Globus pallidus (tissue), 1 donor: ENCODE data around the gene ASCL5.

ENCODE experiments used
- DNase-seq: peaks from one replicate; pipeline ENCODE4 v3.0.0-alpha.2; 2015; ENCODE audit warnings: low spot score

ASCL5 gene

DNA sequence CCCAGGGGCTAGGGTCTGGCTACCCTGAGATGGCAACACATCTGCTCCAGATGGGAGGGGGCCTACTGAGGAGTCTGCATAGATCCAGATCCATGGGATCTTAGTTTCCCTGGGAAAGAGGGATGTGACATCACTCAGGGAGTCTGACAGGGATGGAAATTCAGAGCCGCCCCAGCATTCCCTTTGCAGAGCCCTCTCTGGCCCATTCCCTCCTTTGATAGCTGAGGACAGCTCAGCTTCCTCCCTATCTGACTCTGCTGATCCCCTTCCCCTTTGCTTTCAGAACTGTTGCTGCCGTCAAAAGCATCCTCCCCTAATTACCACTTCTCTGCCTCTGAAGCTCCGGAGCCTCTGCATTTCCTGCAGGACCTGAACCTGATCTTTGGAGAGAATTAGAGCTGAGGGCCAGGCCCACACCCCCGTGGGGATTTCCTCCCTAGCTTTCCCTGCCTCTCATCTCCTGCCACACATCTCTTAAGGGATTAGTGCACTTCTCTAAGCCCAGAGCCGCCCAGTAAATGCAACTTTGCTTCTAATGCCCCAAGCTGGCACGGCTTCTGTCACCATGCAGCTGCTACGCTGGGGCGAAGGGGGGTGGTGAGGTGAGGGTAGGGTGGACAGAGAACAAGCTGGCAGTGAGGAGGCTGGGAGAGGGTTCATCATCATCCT is 9.5 kb upstream of the ASCL5 start:
- DNase-seq: no peak

DNA sequence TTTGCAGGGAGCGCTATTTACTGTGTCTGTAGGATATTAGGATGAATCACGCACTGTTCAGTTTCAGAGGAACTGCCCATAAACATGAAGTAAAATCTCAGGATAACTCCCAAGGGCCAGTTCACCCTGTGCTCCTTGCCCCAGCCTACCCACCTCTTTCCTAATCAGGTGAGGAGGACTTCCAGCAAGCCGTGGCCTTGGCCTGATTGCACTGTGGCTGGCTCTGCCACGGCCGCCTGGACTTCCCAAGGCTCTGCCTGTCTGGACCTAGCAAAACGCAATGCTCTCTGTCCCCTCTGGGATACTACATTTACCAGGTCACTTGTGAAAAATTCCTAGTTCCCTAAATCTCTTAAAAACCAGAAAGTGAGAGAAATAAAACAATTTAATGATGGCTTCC is 7.4 kb upstream of the ASCL5 start:
- DNase-seq: no peak

DNA sequence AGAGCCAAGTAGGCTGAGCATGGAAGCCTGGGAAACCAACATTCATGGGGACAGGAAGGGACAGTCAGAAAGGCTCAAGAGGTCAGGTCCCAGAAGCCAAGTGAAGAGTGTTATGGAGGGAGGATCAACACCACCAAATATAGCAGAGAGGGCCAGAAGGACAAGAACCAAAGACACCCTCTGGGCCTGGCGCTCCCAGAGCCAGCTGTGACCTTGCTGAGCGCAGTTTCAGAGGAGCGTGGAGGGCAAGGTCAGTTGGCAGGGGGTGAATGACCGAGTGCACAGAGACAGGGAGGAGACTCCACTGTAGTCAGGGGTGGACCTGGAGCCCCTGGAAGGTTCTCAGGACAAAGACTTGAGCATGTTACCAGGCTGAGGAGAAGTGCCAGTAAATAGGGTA is 4.4 kb upstream of the ASCL5 start:
- DNase-seq: no peak

DNA sequence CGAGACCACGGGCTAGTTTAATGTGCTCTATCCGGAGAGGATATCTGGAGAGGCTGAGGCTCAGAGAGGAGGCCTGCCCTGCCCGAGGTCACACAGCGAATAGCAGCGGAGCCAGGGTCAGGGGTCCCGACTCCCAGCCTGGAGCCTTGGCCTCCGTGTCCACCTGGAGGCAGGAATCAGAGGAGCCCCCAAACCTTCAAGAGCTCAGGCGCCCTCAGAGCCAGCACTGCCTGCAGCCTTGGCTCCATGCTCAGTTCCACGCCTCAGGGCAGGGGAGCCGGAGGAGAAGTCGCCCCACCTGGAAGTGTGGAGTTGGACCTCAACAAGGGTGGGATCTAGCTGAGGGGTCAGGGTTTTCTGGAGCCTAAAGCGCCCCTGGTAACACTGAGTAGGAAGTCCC is 2.0 kb upstream of the ASCL5 start:
- DNase-seq: no peak

DNA sequence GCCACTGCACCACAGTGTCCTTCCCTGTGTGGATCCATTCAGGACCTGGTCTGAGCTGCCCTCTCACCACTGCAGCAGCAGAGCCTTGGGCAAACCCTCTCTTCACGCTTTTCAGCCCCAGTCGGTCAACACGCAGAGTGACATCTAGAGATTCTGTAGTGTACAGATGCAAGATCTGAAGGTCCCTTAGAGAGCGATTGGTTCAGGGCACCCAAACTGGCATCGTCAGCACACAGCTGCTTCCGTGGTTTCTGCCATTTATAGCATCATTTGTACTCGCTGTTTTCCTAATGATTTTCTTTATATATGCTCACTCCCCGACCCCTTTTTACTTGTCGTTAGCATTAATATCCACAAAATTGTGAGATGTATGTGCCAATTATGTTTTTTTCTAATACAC is 1.5 kb upstream of the ASCL5 start:
- DNase-seq: no peak

DNA sequence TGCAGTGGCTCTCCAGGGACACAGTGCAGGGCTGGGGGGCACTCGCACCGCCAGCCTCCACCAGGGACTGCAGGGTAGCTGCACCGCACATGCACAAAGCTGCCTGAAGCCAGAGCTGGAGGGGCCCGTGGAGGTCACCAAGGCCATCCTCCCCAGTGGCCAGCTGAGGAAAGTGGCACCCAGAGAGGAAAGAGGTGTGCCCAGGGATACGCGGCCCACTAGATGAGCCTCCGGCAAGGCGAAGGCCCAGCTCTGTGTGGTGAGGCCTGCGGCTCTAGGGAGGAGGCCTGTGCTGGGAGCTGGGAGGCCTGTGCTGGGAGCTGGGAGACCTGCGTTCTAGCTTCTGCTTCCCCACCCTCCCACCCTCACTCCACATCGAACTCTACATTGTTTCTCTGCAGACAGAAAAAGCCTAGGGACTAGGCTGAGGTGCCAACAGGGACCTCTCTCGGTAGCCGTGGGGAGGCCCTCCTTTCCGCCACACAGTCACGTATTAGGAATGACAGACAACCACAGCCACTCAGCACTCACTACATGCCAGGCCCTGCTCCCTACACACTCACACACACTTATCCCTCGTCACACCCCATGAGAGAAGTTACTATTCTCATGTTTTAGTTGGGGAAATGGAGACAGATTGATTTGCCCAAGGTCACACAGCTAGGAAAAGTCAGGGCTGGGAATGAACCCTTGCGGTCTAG is 921 bp upstream of the ASCL5 start:
- DNase-seq: no peak

DNA sequence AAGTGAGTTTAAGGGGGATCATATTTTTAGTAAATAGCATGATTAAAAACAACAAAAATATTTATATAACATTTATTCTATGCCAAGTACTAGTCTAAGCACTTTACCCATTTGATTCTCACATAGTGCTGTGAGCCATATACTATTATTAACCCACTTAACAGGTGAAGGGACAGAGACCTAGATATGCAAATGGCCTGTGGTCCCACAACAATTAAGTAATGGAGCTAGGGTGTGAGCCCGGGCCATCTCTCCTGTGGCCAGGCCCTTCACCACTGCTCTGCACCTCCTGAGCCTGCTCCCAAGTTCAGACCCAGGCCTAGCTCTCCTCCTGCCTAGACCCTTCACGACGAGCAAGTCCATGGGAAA is 537 bp downstream of the ASCL5 start:
- DNase-seq: no peak

DNA sequence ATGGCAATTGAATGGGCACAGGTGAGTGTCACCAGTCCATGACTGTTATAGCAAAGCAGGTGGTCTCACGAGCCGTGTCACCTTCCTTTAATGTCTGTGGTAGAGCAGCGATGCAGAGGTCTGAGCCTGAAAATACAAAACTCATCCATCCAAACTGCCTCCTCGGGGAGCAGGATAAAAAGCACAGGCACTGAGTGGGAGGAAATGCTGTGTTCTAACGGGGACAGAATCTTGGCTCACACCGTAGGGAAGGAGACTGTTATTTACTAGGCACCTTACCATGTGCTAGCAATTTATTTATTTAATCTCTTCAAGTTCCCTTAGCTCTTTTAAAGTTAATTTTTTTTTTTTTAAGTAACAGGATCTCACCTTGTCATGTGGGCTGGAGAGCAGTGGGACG is 1.2 kb downstream of the ASCL5 start:
- DNase-seq: no peak

DNA sequence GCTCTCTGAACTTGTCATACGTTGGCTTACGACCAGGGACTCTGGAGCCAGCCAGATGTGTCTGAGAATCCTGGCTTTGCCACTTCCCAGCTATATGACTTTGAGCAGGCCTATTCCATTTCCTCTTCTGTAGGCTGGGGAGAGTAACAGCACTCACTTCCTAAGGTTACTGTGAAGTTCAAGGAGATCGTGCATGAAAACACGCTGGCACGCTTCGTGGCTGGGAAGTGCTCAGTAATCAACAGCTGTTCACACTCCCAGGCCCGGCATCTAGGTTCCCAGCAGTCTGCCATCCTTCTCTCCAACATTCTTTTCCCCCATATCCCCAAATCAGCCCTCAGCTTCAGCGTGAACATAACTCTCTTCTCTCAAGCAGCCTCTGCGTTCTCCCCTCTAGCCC is 2.0 kb downstream of the ASCL5 start:
- no peak for DNase-seq

DNA sequence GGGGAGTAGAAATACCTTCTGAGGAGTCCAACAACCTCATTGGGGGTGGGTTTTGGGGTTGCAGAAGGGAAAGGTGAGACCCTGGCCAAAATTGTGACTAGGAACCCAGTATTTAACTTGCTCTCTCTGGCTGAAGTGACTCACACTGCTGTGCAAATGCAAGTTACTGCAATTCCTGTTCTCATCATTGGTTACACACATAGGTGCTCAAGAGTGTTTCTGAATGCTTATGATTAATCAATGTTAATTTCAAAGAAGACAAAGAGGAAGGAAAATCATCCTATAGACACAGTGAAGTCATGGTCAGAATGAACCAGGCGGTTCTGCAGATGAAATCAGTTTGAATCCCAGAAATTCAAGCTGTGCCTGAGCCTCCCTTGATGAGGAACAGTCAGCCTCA is 3.1 kb downstream of the ASCL5 start:
- DNase-seq: no peak

DNA sequence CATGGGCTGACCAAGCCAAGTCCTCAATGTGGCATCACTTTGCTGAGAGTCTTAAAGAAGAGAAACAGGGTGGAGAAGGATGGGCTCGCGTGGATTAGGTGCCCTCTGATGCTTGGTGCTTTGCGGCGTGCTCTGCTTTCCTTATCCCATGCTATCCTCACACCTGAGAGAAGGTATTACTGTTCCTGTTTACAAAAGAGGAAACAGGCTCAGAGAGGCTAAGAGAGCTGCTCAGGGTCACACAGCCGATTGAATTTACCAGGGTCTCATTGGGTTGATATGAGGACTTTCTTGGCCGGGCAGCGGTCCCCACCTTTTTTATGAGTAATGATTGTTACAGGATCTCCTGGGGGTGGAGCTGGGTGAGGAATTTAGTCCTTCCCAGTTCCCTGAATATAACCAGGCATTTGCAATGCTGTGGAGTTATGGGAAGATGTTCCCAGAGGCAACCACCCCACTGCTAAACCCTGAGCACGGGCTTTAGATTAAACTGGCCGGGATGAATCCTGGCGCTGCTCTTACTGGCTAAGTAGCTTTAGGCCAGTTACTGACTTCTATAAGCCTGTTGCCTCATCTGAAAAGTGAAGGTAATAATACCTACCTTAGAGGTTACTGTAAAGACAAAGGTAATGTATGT is 4.5 kb downstream of the ASCL5 start:
- DNase-seq: no peak

DNA sequence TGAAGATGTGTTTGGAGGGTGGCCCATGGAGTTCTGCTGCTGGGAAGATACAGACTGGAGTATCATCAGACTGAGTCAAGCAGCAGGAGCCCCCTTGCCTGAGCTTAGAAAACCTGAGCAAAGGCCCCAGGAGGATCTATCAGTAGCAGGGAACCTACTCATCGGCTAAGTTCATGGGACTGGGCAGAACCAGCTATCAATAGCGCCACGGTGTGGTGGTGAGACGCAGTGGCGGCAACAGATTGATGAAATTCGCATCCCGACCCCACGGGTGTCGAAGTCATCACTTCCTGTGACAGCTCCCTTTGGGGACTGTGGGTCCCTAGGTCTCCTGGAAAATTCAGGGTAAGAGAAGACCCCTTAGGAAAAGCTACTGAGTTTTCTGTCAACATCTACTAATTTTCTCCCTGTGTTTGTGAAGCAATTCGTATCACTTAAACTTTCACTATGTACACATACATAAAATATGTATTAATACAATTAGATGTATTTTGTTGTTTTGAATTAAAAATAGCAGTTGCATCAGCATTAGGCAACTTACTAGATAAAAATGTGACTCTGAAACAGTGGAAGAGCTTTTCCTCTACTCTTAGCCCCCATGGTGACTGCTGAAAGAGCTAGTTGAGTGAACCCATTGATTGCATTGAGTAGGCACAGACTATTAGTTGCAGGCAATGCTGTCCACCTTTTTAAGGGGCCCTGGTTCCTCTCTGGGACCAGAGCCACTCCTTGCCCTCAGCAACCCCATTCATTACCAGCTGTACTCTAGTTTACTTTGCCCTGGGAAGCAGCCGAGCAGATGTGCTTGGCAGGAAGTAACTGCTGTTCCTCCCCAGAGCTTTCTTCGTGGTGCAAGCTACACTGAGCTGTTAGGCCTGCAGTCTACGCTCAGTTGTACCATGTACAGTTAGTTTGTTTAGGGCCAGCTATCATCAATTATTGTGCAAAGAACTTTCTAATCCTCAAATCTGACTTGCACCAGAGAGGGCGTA is 7.5 kb downstream of the ASCL5 start:
- DNase-seq: peak; percentile 24

DNA sequence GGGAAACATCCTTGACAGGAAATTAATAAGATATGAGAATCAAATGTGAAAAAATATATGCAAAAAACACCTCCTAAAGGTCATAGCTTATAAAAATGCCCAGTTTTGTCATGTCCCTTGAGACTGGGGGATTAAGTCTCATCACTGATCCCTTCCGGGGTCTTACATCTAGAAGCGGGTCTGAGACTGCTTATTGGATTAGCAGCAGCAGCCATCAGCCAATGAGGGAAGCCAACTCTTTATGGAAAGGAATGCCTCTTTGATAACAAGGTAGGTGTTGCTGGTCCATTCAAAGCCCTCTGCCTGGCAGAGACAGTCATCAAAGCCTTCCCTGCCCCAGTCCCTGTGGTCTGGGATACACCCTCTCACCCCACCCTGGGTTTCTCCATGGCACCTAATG is 10.9 kb downstream of the ASCL5 start:
- DNase-seq: no peak

DNA sequence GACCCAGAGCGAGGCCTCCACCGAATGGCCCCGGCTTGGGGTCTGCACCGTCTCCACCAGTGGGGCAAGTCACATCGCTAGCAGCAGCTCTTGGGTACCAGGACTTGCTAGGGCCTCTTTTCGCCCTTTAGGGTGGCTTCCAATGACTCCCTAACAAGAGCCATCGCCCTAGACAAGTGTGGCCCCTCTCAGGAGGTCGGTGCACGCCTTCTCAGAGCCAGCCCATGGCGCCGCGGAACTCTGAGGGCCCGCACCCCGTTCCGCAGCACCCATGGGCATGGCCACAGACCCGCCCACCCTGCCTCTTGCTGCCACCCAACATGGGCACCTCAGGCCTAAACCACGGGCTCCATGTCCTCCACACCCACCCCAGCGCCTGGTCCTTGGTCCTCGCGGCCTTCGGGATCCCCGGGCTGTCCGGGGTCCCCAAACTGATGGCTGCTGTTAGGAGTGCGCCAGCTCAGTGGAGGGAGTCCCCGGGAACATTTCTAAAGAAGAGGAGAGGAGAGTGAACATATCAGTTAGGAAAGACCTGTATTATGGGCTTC is 11.5 kb downstream of the ASCL5 start:
- DNase-seq: no peak

DNA sequence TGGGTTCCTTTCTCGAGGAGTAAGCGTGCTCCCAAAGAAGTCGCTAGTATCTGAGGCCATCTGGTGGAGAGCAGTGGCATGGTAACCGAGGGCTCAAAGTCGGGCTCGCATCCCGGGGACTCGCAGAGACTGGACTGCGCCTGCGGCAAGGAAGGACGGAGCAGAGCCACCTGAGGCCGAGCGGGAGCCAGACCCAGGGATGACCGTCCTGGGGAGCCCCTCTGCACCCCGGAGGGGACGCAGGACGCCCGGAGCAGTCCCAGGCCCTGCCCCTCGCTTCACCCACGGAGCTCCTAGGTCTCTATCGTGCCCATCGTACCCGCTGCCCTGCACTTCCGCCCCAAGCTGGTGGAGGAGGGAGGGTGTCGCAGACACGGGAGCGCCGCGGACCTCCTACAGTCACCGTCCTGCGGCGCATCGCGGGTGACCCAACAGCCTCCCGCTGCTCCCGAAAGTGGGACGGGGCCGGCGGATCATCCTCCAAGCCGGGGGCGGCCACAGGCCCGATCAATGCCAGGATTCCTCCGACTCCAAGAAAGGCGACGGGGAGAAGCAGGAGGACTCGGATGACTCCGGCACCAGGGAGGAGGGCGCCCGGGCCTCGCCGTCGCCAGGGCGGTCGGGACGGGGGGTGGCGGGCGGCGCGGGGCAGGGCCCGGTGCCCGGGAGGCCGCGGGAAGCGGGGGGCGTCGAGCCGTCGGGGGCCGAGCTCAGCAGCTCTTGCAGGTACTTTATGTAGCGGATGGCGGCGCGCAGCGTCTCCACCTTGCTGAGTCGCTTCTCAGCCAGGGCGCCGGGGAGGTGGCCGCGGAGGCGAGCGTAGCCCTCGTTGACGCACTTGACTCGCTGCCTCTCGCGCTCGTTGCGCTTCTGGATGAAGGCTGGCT is 12.5 kb downstream of the ASCL5 start:
- peak; percentile 77 for DNase-seq

DNA sequence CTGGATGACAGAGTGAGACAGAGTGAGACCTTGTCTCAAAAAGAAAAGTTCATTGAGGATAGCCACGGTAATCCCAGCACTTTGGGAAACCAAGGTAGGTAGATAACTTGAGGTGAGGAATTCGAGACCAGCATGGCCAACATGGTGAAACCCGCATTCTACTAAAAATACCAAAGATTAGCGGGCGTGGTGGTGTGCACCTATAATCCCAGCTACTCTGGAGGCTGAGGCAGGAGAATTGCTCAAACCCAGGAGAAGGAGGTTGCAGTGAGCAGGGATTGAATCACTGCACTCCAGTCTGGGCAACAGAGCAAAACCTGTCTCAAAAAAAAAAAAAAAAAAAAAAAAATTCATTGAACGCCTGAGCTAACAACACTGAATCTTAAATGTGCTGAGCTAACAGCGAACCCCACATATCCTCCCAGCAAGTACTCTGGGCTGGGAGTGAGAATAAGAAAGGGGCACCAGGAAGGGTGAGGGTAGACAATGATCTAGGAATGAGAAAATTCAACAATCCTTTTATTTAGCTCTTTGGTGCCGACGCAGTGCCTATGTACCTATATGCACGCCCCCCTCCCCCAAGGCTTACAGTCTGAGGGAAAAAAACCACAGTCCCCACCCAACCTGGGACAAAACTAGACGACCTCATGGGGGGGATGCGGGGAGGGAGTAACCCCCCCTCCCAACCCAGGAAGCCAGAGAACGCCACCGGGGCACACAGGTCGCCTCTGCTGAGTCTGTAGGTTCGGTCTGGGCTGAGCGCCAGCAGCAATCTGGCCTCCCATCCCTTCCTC is 13.3 kb downstream of the ASCL5 start:
- no peak for DNase-seq

DNA sequence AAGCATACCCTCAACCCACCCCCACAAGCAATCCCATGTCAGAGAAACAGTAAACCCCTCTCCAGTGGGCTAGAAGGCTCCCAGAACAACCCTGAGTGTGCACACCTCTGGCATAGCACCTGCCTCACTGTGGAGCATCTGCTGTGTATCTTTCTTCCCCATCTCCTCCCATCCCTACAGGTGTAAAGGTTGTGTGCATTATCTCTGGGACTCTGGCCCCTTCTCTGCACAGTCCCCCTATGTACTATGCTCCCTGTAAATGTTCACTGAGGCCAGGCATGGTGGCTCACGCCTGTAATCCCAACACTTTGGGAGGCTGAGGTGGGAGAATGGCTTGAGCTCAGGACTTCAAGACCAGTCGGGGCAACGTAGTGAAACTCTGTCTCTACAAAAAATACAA is 14.1 kb downstream of the ASCL5 start:
- no peak for DNase-seq

DNA sequence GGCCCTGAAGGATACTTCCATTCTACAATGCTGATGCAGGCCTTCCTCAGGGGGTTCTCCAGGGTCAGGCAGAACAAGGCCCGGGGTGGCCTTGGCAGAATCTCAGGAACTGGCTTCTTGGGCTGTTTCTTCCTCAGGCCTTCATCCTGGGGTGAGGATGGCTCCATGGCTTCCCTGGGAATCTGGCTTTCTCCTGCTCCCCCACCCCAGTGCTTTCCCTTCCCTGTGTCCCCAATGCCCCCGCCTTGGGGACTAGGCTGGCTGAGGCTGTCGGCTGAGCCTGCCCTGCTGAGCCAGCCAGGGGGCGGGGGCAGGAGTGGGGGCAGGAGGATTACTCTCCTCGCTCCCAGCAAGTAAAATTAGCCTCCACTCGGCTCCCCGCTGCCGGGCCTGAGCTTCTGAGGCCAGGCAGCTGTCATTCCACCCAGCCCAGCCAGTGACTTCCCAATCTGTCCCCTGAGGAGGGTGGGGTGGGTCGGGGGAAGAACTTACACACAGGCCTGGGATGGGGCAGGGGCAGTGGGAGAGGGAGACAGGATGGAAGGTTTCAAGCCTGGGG is 14.7 kb downstream of the ASCL5 start, which contains the start of gene CACNA1S:
TSS of gene CACNA1S (minus strand) at position 254 of the 559 bp plus-strand sequence. CDS start at position 167, 87 bp downstream.
- DNase-seq: no peak

DNA sequence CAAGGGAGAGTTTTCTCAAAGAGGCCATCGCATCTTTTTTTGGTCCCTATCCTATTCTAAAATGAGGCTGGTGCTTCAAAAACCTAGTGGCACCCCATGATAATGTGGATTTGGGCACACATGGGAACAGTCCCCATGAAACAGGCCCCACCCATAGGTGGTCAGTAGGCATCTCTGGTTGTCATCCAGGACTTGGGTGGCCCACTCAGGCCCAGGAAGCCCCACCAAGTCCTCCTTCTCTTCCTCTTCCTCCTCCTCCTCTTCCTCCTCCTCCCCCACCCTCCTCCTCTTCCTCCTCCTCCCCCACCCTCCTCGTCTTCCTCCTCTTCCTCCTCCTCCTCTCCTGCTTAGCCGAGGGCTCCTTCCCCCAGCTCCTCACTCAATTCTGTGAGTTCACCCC is 15.3 kb downstream of the ASCL5 start:
- no peak for DNase-seq

DNA sequence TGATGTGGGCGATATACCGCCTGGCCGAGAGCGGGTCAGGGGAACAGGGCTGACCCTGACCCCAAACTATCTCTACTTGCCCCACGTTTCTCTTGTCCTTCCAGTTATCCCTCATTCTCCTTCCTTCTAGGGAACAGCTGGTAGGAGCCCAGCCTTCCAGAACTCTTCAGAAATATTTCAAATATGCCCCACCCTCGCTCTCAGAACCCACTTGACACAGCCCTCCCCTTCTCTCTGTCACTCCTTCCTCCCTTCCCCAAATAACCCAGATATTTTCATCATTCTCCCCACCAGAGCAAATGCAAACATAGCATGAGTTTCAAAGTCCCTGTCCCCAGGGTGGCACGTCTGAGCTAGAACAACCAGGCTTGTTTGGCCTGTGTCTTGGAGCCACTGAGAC is 15.8 kb downstream of the ASCL5 start:
- DNase-seq: no peak
